ENCODE results near the gene SATB2.

SATB2 gene

DNA sequence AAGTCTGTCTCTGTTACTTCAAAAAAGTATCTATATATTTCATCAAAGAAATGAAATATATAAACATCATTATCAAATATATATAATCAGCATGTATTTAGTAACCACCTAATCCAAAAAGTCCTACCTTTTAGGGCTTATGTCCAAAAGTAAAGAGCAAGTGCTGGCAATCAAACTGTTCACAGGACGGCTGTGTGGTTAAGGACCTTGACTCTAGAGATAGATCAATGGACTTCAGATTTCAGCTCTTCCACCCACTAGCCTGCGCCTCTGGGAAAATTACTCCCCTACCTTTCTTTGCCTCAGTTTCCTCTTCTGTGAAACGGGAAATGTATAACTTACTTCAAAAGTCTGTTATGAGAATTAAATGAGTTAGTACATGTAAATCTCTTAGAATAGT is 29.4 kb downstream of the SATB2 start:
- H3K4me3 ChIP-seq (ENCODE audit: low read length) = no peak overlapping the region
- DNase-seq (ENCODE audit: low read depth, low spot score) = no peak

GRCh38 chr2:199424160-199424559 is 33.6 kb downstream of the SATB2 start:
- H3K4me3 ChIP-seq (ENCODE audit: low read length) = no peak overlapping the region
- no peak for DNase-seq (ENCODE audit: low read depth, low spot score)

GRCh38 chr2:199419428-199419827 is 38.3 kb downstream of the SATB2 start:
- no peak for DNase-seq (ENCODE audit: low read depth, low spot score)
- H3K4me3 ChIP-seq (ENCODE audit: low read length) = no peak overlapping the region

DNA sequence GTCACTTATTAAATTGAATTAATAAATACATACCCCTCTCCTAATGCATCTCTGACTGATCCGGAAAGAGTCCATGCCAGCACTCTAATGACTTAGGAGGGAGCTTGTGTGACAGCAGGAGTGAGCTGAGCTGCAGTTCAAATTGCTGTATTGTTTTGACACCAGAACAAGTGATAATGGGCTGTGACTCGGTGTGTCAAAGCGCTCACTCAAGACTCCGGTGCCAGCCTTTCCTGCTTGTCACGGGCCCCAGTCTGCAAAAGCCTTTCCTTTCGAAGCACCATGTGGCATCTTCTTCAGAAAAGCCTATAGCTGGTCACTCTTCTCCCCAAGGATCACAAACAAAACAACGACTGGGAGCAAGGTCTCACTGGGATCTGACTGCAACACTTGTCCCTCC is 43.3 kb downstream of the SATB2 start:
- no peak for DNase-seq (ENCODE audit: low read depth, low spot score)
- no peak overlapping the region for H3K4me3 ChIP-seq (ENCODE audit: low read length)

DNA sequence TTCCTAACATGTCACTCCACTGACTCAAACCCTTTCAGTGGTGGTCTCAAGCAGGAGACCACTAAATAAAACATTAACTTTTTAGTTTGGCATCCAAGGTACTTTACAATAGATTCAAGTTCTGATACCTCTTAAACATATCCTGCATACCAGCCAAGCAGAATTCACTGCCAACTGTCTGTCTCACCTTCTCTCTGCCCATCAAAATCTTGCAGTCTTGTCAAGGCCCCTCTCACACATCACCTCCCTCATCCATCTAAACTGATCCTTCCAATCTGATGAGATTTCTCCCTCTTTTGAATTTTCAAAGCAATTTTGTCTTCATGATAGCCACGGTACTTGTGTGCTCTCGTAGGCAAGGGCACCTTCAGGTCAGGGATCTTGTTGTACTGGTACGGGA is 43.7 kb downstream of the SATB2 start:
- H3K4me3 ChIP-seq (ENCODE audit: low read length) = no peak overlapping the region
- DNase-seq (ENCODE audit: low read depth, low spot score) = no peak

- H3K4me3 ChIP-seq (ENCODE audit: low read length) = no peak overlapping the region
- DNase-seq (ENCODE audit: low read depth, low spot score) = no peak
These were observed 47.8 kb downstream of the SATB2 start for GRCh38 chr2:199409759-199410529.

GRCh38 chr2:199407421-199407820 is 50.3 kb downstream of the SATB2 start:
- DNase-seq (ENCODE audit: low read depth, low spot score) = no peak
- no peak overlapping the region for H3K4me3 ChIP-seq (ENCODE audit: low read length)

GRCh38 chr2:199405241-199405640 is 52.5 kb downstream of the SATB2 start:
- no peak overlapping the region for H3K4me3 ChIP-seq (ENCODE audit: low read length)
- peak; percentile 7 for DNase-seq (ENCODE audit: low read depth, low spot score)

DNA sequence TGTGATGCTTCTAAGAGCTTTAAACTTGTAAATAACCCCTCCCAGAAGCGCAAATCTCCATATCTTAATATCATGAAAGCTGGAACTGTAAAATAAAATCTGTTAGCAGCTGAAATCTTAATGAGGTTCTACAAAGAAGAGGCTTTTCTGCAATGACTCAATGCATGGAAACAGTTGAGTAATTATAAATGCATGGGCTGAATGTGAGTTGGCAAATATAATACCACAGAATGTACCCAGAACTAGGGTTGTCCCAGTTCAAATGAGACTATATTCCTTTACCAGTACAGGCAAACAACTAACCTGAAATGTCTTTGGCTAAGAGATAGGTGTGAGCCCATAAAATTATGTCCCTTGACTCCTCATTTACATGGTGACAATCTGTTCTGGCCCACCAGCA is 52.9 kb downstream of the SATB2 start:
- H3K4me3 ChIP-seq (ENCODE audit: low read length) = no peak overlapping the region
- no peak for DNase-seq (ENCODE audit: low read depth, low spot score)

- H3K4me3 ChIP-seq (ENCODE audit: low read length) = no peak overlapping the region
- DNase-seq (ENCODE audit: low read depth, low spot score) = no peak
These were observed 62.4 kb downstream of the SATB2 start for GRCh38 chr2:199395311-199395710.

GRCh38 chr2:199392363-199392762 is 65.4 kb downstream of the SATB2 start:
- H3K4me3 ChIP-seq (ENCODE audit: low read length) = no peak overlapping the region
- DNase-seq (ENCODE audit: low read depth, low spot score) = no peak

- no peak overlapping the region for H3K4me3 ChIP-seq (ENCODE audit: low read length)
- DNase-seq (ENCODE audit: low read depth, low spot score) = no peak
These were observed 68.9 kb downstream of the SATB2 start for GRCh38 chr2:199388728-199389268.

GRCh38 chr2:199384043-199384442 is 73.7 kb downstream of the SATB2 start:
- no peak overlapping the region for H3K4me3 ChIP-seq (ENCODE audit: low read length)
- DNase-seq (ENCODE audit: low read depth, low spot score) = no peak

- no peak for DNase-seq (ENCODE audit: low read depth, low spot score)
- H3K4me3 ChIP-seq (ENCODE audit: low read length) = no peak overlapping the region
These were observed 74.7 kb downstream of the SATB2 start for GRCh38 chr2:199383021-199383420.

DNA sequence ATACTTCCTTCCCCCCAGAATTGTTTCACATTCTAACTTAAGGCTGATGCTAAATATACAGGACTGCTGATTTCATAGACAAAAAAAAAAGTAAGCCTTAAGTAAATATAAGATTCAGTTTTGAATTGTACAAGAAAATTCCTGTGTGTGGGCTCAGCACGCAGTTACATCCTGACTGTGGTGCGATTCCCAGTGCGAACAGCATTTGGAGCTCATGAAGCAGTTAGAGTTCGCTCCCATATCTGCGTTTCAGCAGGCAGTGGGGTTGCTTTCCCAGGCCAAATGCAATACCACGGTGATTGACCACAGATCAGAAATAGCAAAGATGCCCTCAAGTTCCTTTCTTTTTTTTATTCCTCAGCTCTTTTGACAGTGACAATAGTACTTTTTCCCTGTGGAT is 75.6 kb downstream of the SATB2 start:
- H3K4me3 ChIP-seq (ENCODE audit: low read length) = no peak overlapping the region
- DNase-seq (ENCODE audit: low read depth, low spot score) = no peak

DNA sequence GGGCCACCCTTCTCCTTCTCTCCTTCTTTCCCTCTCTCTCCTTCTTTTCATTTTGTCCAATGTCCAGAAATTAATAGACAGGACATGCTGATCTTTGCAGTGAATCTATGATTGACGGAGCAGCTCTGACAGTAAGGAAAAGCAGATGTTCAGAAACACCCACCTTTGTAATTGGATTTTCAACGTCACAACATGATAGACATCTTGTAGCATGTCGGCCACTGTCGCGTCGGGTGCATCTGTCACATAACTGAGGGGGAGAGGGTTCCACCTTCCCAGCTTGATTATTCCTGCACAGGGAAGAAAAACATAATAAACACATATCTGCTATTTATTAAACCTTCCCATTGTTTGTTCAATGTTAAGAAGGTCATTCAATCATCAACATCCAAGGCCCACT is 76.2 kb downstream of the SATB2 start:
- no peak for DNase-seq (ENCODE audit: low read depth, low spot score)
- no peak overlapping the region for H3K4me3 ChIP-seq (ENCODE audit: low read length)

- no peak for DNase-seq (ENCODE audit: low read depth, low spot score)
- no peak overlapping the region for H3K4me3 ChIP-seq (ENCODE audit: low read length)
These were observed 78.6 kb downstream of the SATB2 start for GRCh38 chr2:199378948-199379650.

DNA sequence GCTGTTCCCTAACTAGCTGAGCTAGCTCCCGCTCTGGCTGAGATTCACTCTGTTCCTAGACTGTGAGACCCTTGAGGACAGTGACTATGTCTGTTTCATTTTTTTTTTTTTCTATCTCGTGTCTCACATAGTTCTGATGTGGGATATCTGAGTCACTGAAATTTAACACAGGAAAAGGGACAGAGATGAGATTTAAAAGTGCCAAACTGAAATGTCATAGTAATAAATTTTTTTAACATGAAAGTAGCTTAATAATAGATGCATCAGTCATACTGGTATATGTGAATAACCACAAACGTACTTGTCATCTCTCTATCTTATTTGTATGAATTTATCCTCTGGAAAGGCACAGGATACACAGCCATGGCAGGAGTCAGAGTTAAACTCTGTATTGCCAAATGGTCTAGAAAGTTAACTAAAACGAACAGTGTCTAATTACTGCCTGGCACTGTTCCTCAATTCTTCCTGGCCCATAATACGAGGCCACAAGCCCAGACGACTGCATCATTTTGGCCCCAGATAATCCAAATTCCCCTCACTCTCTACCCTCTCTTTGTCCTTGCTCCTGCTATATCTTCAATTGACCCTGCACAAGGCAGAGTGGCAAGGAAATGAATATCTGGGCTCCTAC is 87.5 kb downstream of the SATB2 start:
- no peak overlapping the region for H3K4me3 ChIP-seq (ENCODE audit: low read length)
- DNase-seq (ENCODE audit: low read depth, low spot score) = no peak

DNA sequence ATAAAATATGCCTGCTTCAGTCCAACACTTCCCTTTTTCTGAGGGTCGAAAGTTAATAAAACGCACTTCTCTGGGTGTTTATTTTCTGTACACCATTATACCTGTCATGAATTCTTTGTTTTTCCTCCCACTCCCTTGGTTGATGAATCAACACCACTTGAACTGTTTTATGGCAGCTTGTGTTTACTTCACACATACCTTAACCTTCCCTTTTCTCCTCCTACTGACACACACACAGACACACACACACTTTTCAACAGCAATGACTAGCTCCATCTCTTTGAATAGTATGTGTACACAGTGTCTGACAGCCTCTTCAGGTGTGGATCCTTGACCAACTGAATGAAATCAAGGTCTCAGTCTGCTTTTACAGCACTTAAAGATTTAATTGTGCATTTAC is 91.3 kb downstream of the SATB2 start:
- DNase-seq (ENCODE audit: low read depth, low spot score) = no peak

GRCh38 chr2:199364153-199364552 is 93.6 kb downstream of the SATB2 start:
- DNase-seq (ENCODE audit: low read depth, low spot score) = no peak
- no peak overlapping the region for H3K4me3 ChIP-seq (ENCODE audit: low read length)

More for the DNA sequence above, 91.3 kb downstream of the SATB2 start:
- no peak overlapping the region for H3K4me3 ChIP-seq (ENCODE audit: low read length)
